K562 (cell line): ENCODE data around the gene GALNT16.

ENCODE experiments used
- CBX5 ChIP-seq: IDR thresholded peaks from 2 replicates; pipeline ENCODE4 v1.6.1; 2014; ENCODE audit warnings: low read depth, borderline replicate concordance
- KDM1A ChIP-seq, 2 experiments: fragments of 450-650 bp; IDR thresholded peaks; 2 replicates each; pipeline ENCODE4 v1.6.1; 2016; ENCODE audit warnings: mild to moderate bottlenecking in 2 of 2
- LEF1 ChIP-seq: fragments of 450-650 bp; IDR thresholded peaks from 2 replicates; pipeline ENCODE4 v1.6.1; 2016; ENCODE audit warnings: mild to moderate bottlenecking
- SAP30 ChIP-seq: fragments of 200-600 bp; sonication (generic); IDR thresholded peaks from 2 replicates; pipeline ENCODE4 v1.6.1; 2012; ENCODE audit warnings: borderline replicate concordance, low read depth, mild to moderate bottlenecking, moderate library complexity, low read length, control low read depth, inconsistent platforms; ENCODE audit not compliant: insufficient read depth, poor library complexity, severe bottlenecking
- SIN3B ChIP-seq: fragments of 450-650 bp; IDR thresholded peaks from 2 replicates; pipeline ENCODE4 v1.6.1; 2017; ENCODE audit warnings: low read depth, mild to moderate bottlenecking, moderate library complexity
- U2AF2 ChIP-seq: fragments of 200-400 bp; formaldehyde crosslinking; optimal IDR thresholded peaks from 2 replicates; pipeline ENCODE3; 2017; ENCODE audit warnings: low read depth, mild to moderate bottlenecking, low read length
- YBX1 ChIP-seq: fragments of 450-650 bp; IDR thresholded peaks from 2 replicates; pipeline ENCODE4 v1.7.1; 2016; ENCODE audit warnings: mild to moderate bottlenecking
- ZEB2 ChIP-seq: fragments of 450-650 bp; IDR thresholded peaks from 2 replicates; pipeline ENCODE4 v1.6.1; 2016
- ZNF12 ChIP-seq: sonication (generic); formaldehyde crosslinking; IDR thresholded peaks from 2 replicates; pipeline ENCODE4 v1.4.0; 2020; ENCODE audit warnings: mild to moderate bottlenecking, missing genetic modification reagents
- ZNF124 ChIP-seq: sonication (generic); formaldehyde crosslinking; IDR thresholded peaks from 2 replicates; pipeline ENCODE4 v1.8.1; 2022; ENCODE audit warnings: missing genetic modification reagents
- ZNF316 ChIP-seq: fragments of 450-650 bp; IDR thresholded peaks from 2 replicates; pipeline ENCODE4 v1.6.1; 2016
- ZSCAN32 ChIP-seq: fragments of 450-650 bp; formaldehyde crosslinking; IDR thresholded peaks from 2 replicates; pipeline ENCODE4 v1.4.0; 2020; ENCODE audit warnings: mild to moderate bottlenecking, moderate library complexity
- TF ChIP-seq, protein P1 (sequence below), 3 experiments: IDR thresholded peaks in 2 of 3; conservative IDR thresholded peaks in 1 of 3; 2 replicates each; pipeline ENCODE4 v1.5.1; 2011 to 2012; ENCODE audit warnings: low read length in 3 of 3, mild to moderate bottlenecking in 3 of 3, control low read depth in 2 of 3, improper control_type of control experiment in 1 of 3, inconsistent platforms in 1 of 3, low read depth in 1 of 3, mixed read lengths in 1 of 3, moderate library complexity in 1 of 3; ENCODE audit not compliant: insufficient read depth in 2 of 3
- TF ChIP-seq, protein P2 (sequence below), 2 experiments: fragments of 450-650 bp in 1 of 2; sonication (generic) in 1 of 2; formaldehyde crosslinking in 1 of 2; IDR thresholded peaks; 2 replicates each; pipeline versions ENCODE4 v1.7.1 to v1.9.0; 2016 to 2022; ENCODE audit warnings: inconsistent platforms in 1 of 2, mild to moderate bottlenecking in 1 of 2, missing genetic modification reagents in 1 of 2

DNA sequence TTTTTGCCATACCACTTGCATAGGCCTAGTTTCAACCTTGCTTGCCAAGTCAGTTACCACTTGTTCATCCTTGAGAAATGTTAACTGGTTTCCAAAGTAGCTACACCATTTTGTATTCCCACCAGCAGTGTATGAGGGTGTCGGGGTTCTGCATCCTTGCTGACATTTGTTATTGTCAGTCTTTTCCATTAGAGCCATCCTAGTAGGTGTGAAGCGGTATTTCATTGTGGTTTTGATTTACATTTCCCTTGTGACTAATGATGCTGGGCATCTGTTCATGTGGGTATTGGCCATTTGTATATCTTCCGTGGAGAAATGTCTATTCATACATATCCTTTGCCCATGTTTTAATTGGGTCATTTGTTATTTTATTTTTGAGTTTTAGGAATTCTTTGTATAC, 27.6 kb upstream of the GALNT16 start:
- TF ChIP-seq, protein P1, sequence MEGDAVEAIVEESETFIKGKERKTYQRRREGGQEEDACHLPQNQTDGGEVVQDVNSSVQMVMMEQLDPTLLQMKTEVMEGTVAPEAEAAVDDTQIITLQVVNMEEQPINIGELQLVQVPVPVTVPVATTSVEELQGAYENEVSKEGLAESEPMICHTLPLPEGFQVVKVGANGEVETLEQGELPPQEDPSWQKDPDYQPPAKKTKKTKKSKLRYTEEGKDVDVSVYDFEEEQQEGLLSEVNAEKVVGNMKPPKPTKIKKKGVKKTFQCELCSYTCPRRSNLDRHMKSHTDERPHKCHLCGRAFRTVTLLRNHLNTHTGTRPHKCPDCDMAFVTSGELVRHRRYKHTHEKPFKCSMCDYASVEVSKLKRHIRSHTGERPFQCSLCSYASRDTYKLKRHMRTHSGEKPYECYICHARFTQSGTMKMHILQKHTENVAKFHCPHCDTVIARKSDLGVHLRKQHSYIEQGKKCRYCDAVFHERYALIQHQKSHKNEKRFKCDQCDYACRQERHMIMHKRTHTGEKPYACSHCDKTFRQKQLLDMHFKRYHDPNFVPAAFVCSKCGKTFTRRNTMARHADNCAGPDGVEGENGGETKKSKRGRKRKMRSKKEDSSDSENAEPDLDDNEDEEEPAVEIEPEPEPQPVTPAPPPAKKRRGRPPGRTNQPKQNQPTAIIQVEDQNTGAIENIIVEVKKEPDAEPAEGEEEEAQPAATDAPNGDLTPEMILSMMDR (IDR thresholded peaks at IDR 0.05 in 2 of 3, conservative IDR thresholded peaks at IDR 0.05 in 1 of 3; ENCODE audit: insufficient read depth in 2 of 3, low read depth in 1 of 3, low read length in 3 of 3): no peak
- TF ChIP-seq YBX1 (no peak), ZEB2 (no peak), LEF1 (no peak), SAP30 (no peak), ZNF316 (no peak), KDM1A (IDR thresholded peaks at IDR 0.05) (no peak), SIN3B (no peak), CBX5 (no peak), U2AF2 (no peak), ZNF124 (CRISPR knock-in tag) (no peak), ZSCAN32 (CRISPR knock-in tag) (no peak), ZNF12 (CRISPR knock-in tag) (no peak)
- TF ChIP-seq, protein P2, sequence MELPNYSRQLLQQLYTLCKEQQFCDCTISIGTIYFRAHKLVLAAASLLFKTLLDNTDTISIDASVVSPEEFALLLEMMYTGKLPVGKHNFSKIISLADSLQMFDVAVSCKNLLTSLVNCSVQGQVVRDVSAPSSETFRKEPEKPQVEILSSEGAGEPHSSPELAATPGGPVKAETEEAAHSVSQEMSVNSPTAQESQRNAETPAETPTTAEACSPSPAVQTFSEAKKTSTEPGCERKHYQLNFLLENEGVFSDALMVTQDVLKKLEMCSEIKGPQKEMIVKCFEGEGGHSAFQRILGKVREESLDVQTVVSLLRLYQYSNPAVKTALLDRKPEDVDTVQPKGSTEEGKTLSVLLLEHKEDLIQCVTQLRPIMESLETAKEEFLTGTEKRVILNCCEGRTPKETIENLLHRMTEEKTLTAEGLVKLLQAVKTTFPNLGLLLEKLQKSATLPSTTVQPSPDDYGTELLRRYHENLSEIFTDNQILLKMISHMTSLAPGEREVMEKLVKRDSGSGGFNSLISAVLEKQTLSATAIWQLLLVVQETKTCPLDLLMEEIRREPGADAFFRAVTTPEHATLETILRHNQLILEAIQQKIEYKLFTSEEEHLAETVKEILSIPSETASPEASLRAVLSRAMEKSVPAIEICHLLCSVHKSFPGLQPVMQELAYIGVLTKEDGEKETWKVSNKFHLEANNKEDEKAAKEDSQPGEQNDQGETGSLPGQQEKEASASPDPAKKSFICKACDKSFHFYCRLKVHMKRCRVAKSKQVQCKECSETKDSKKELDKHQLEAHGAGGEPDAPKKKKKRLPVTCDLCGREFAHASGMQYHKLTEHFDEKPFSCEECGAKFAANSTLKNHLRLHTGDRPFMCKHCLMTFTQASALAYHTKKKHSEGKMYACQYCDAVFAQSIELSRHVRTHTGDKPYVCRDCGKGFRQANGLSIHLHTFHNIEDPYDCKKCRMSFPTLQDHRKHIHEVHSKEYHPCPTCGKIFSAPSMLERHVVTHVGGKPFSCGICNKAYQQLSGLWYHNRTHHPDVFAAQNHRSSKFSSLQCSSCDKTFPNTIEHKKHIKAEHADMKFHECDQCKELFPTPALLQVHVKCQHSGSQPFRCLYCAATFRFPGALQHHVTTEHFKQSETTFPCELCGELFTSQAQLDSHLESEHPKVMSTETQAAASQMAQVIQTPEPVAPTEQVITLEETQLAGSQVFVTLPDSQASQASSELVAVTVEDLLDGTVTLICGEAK (IDR thresholded peaks at IDR 0.05): no peak
- TF ChIP-seq, protein P2 (CRISPR knock-in tag; IDR thresholded peaks at IDR 0.05): no peak
